ENCODE measurements around the gene CACUL1.

Gene CACUL1

DNA sequence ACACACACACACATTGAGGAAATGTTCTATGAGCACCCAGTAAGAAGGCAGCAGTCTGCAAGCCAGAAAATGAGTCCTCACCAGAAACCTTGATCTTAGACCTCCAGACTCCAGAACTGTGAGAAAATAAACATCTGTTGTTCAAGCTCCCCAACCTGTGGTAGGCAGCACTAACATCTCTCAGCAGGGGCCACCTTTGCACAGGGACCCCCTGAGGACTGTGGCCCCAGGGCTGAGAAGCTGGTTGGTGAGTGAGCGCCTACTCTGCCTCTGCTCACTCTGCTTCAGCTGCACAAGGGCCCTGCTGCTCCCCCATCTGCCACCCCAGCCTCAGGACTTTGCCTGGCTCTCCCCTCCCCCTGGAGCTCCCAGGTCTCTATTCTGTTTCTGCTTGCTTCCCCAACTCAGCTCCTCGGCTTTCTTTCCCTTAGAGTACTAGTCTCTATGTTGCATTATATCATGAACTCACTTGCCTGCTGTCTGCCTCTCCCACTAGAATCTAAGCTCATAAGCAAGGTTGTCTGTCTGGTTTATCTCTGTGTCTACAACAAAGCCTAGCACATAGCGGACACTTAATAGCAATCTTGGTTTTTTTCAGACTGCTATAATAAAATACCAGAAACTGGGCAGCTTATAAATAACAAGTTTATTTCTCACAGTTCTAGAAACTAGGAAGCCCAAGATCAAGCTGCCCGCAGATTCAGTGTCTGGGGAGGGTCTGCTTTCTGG, 118.9 kb downstream of the CACUL1 start:
- H3K4me3 ChIP-seq (ENCODE audit: low read length), result no peak overlapping the region
- no peaks in the 10 kb centered on the region for H3K79me2 ChIP-seq (ENCODE audit: control insufficient read depth, insufficient read depth, low read length)
- no peak overlapping the region for H4K8ac ChIP-seq (ENCODE audit: low read depth, low read length)
- no peak overlapping the region for H3K23ac ChIP-seq (ENCODE audit: low read length)
- H3K4ac ChIP-seq (ENCODE audit: low read depth, low read length), result no peak overlapping the region
- no peaks in the 10 kb centered on the region for H3K36me3 ChIP-seq (ENCODE audit: control insufficient read depth, insufficient read depth, low read length)
- H3K56ac ChIP-seq (ENCODE audit: low read length), result no peak overlapping the region
- no CpG with 5 or more reads among the region's 4 CpGs for WGBS (ENCODE audit: extremely low coverage, insufficient coverage, low lambda C conversion rate)
- DNase-seq, result no peak
- H3K4me2 ChIP-seq (ENCODE audit: low read length), result no peak overlapping the region
- no peak overlapping the region for H3K27ac ChIP-seq (ENCODE audit: low read depth, low read length)
- H3K79me1 ChIP-seq (ENCODE audit: low read length), result no peaks in the 10 kb centered on the region
- H3K27me3 ChIP-seq (ENCODE audit: insufficient read depth, low read length, poor library complexity), result no peaks in the 10 kb centered on the region
- no peak overlapping the region for H3K9ac ChIP-seq (ENCODE audit: low read length)
- no peak overlapping the region for H2BK5ac ChIP-seq (ENCODE audit: low read length)
- H3K18ac ChIP-seq (ENCODE audit: low read length), result no peak overlapping the region
- no peak overlapping the region for H2BK120ac ChIP-seq (ENCODE audit: low read depth, low read length)
- no peak overlapping the region for H2BK15ac ChIP-seq (replicated peaks; ENCODE audit: low read depth)
- no peak overlapping the region for H2AK5ac ChIP-seq (ENCODE audit: low read length)
- no peaks in the 10 kb centered on the region for H3K4me1 ChIP-seq (ENCODE audit: control insufficient read depth, low read depth, low read length)
- H4K5ac ChIP-seq (ENCODE audit: low read length), result no peak overlapping the region

DNA sequence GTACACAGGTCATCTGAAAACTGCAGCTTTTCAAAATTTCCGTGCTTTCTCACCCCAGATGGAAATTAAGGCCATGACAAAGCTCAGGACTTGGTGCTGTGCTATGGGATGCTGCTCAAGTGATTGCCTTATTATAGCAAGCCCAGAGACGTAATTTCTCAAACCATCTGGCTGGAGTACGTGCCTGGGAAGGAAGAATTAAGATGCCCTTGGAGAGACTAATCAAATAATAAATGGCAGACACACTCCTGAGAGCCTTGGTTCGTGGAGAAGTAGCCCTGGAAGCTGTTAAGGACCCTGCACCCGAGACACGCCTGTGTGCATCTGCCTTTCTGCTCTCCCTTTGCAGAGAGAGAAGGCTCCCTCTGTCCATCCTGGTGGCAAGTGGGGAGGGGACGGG, 121.0 kb downstream of the CACUL1 start:
- Histone ChIP-seq H4K5ac (ENCODE audit: low read length) (no peak overlapping the region), H3K79me1 (ENCODE audit: low read length) (no peaks in the 10 kb centered on the region), H3K36me3 (ENCODE audit: control insufficient read depth, insufficient read depth, low read length) (no peaks in the 10 kb centered on the region), H2BK5ac (ENCODE audit: low read length) (no peak overlapping the region), H3K4me3 (ENCODE audit: low read length) (no peak overlapping the region), H3K56ac (ENCODE audit: low read length) (no peak overlapping the region), H3K4me2 (ENCODE audit: low read length) (no peak overlapping the region), H2AK5ac (ENCODE audit: low read length) (no peak overlapping the region), H3K4ac (ENCODE audit: low read depth, low read length) (no peak overlapping the region), H2BK120ac (ENCODE audit: low read depth, low read length) (no peak overlapping the region), H3K27me3 (ENCODE audit: insufficient read depth, low read length, poor library complexity) (no peaks in the 10 kb centered on the region), H3K18ac (ENCODE audit: low read length) (no peak overlapping the region), H3K27ac (ENCODE audit: low read depth, low read length) (no peak overlapping the region), H3K4me1 (ENCODE audit: control insufficient read depth, low read depth, low read length) (no peaks in the 10 kb centered on the region), H2BK15ac (replicated peaks; ENCODE audit: low read depth) (no peak overlapping the region), H3K79me2 (ENCODE audit: control insufficient read depth, insufficient read depth, low read length) (no peaks in the 10 kb centered on the region), H4K8ac (ENCODE audit: low read depth, low read length) (no peak overlapping the region), H3K23ac (ENCODE audit: low read length) (no peak overlapping the region), H3K9ac (ENCODE audit: low read length) (no peak overlapping the region)
- DNase-seq, result no peak
- no CpG with 5 or more reads among the region's 7 CpGs for WGBS (ENCODE audit: extremely low coverage, insufficient coverage, low lambda C conversion rate)

DNA sequence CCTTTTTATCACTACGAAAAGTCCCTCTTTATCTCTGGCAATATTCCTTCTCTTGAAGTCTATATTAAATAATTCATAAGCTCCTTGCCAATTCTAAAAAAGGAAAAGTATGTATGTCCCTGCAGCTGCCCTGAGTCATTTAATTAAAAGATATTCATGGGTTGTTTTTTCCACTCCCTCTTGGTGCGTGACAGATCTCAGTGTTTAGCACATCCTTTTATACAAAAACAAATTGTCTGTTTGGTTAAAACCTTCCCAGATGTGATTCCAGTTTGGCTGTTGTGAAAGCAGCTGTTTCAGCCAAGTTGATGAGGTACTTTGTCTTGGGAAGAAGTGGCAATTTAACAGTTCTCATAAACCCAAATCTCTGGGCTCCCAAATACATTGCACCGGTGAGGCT, 125.6 kb downstream of the CACUL1 start:
- WGBS (ENCODE audit: extremely low coverage, insufficient coverage, low lambda C conversion rate), result no CpG with 5 or more reads among the region's 3 CpGs
- Histone ChIP-seq H4K8ac (ENCODE audit: low read depth, low read length) (no peak overlapping the region), H3K36me3 (ENCODE audit: control insufficient read depth, insufficient read depth, low read length) (no peaks in the 10 kb centered on the region), H4K5ac (ENCODE audit: low read length) (no peak overlapping the region), H2BK15ac (replicated peaks; ENCODE audit: low read depth) (no peak overlapping the region), H3K27ac (ENCODE audit: low read depth, low read length) (no peak overlapping the region), H3K23ac (ENCODE audit: low read length) (no peak overlapping the region), H3K9ac (ENCODE audit: low read length) (no peak overlapping the region), H3K56ac (ENCODE audit: low read length) (no peak overlapping the region), H3K4ac (ENCODE audit: low read depth, low read length) (no peak overlapping the region), H3K79me1 (ENCODE audit: low read length) (no peaks in the 10 kb centered on the region), H2BK120ac (ENCODE audit: low read depth, low read length) (no peak overlapping the region), H3K79me2 (ENCODE audit: control insufficient read depth, insufficient read depth, low read length) (no peaks in the 10 kb centered on the region), H2BK5ac (ENCODE audit: low read length) (no peak overlapping the region), H3K18ac (ENCODE audit: low read length) (no peak overlapping the region), H3K4me1 (ENCODE audit: control insufficient read depth, low read depth, low read length) (no peaks in the 10 kb centered on the region), H3K27me3 (ENCODE audit: insufficient read depth, low read length, poor library complexity) (no peaks in the 10 kb centered on the region), H3K4me3 (ENCODE audit: low read length) (no peak overlapping the region), H2AK5ac (ENCODE audit: low read length) (no peak overlapping the region), H3K4me2 (ENCODE audit: low read length) (no peak overlapping the region)
- no peak for DNase-seq

DNA sequence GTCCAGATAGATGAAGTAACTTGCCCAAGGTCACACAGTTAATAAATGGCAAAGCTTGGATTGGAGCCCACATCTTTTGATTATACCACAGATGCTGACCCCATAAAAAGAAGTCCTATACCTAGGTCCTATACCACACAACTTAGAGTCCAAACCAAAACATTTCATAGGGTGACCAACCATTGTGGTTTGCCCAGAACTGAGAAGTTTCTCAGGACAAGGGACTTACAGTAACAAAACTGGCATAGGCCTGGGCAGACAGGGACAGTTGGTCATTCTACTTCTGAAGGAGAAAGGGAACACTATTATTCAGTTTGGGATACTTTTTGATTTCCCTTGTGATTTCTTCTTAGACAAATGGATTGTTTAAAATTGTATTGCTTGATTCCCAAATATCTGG, 126.4 kb downstream of the CACUL1 start:
- Histone ChIP-seq H4K8ac (ENCODE audit: low read depth, low read length) (no peak overlapping the region), H2BK5ac (ENCODE audit: low read length) (no peak overlapping the region), H2BK15ac (replicated peaks; ENCODE audit: low read depth) (no peak overlapping the region), H3K79me2 (ENCODE audit: control insufficient read depth, insufficient read depth, low read length) (no peaks in the 10 kb centered on the region), H2BK120ac (ENCODE audit: low read depth, low read length) (no peak overlapping the region), H3K4me2 (ENCODE audit: low read length) (no peak overlapping the region), H4K5ac (ENCODE audit: low read length) (no peak overlapping the region), H3K4me3 (ENCODE audit: low read length) (no peak overlapping the region), H3K56ac (ENCODE audit: low read length) (no peak overlapping the region), H3K9ac (ENCODE audit: low read length) (no peak overlapping the region), H3K79me1 (ENCODE audit: low read length) (no peaks in the 10 kb centered on the region), H3K36me3 (ENCODE audit: control insufficient read depth, insufficient read depth, low read length) (no peaks in the 10 kb centered on the region), H3K27me3 (ENCODE audit: insufficient read depth, low read length, poor library complexity) (no peaks in the 10 kb centered on the region), H3K4me1 (ENCODE audit: control insufficient read depth, low read depth, low read length) (no peaks in the 10 kb centered on the region), H3K27ac (ENCODE audit: low read depth, low read length) (no peak overlapping the region), H3K18ac (ENCODE audit: low read length) (no peak overlapping the region), H2AK5ac (ENCODE audit: low read length) (no peak overlapping the region), H3K4ac (ENCODE audit: low read depth, low read length) (no peak overlapping the region), H3K23ac (ENCODE audit: low read length) (no peak overlapping the region)
- no peak for DNase-seq

DNA sequence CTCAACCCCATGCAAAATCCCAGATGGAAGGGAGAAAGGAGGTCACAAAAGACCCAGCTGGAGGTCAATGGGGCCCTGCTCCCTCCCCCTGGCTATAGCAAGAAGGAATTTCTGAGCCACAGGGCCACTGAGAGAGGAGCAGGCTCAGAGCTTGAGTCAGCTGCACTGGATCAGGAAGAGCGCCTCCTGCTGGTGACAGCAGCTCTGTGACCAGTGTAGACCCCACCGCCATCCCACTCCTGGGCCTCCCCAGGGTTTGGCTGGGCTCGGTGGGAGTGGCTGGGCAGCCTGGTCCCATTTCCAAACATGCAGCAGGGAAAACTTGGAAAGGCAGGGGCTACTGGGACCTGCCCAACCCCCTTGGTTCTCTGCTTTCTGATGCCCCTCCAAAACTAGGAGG, 127.8 kb downstream of the CACUL1 start:
- peak; percentile 46 for DNase-seq
- Histone ChIP-seq H2BK5ac (ENCODE audit: low read length) (no peak overlapping the region), H2AK5ac (ENCODE audit: low read length) (no peak overlapping the region), H3K79me2 (ENCODE audit: control insufficient read depth, insufficient read depth, low read length) (no peaks in the 10 kb centered on the region), H3K4me1 (ENCODE audit: control insufficient read depth, low read depth, low read length) (no peaks in the 10 kb centered on the region), H3K79me1 (ENCODE audit: low read length) (no peaks in the 10 kb centered on the region), H3K18ac (ENCODE audit: low read length) (no peak overlapping the region), H3K4ac (ENCODE audit: low read depth, low read length) (no peak overlapping the region), H3K4me3 (ENCODE audit: low read length) (no peak overlapping the region), H4K5ac (ENCODE audit: low read length) (no peak overlapping the region), H3K9ac (ENCODE audit: low read length) (no peak overlapping the region), H3K23ac (ENCODE audit: low read length) (no peak overlapping the region), H3K27me3 (ENCODE audit: insufficient read depth, low read length, poor library complexity) (no peaks in the 10 kb centered on the region), H2BK15ac (replicated peaks; ENCODE audit: low read depth) (no peak overlapping the region), H3K56ac (ENCODE audit: low read length) (no peak overlapping the region), H4K8ac (ENCODE audit: low read depth, low read length) (no peak overlapping the region), H3K27ac (ENCODE audit: low read depth, low read length) (no peak overlapping the region), H2BK120ac (ENCODE audit: low read depth, low read length) (no peak overlapping the region), H3K4me2 (ENCODE audit: low read length) (no peak overlapping the region), H3K36me3 (ENCODE audit: control insufficient read depth, insufficient read depth, low read length) (no peaks in the 10 kb centered on the region)
- no CpG with 5 or more reads among the region's 3 CpGs for WGBS (ENCODE audit: extremely low coverage, insufficient coverage, low lambda C conversion rate)
